MM.1S (cell line): ENCODE measurements around the gene ALG11.

ENCODE experiments used
- DNase-seq: peaks from one replicate; pipeline ENCODE4 v3.0.0-alpha.2; 2015
- H2AFZ ChIP-seq: fragments of 300-600 bp; sonication (generic); 2 replicates; pipeline ENCODE4 v1.6.0; 2016; ENCODE audit warnings: antibody characterized with exemption, low read length
- H3F3A ChIP-seq: fragments of 300-600 bp; sonication (generic); 2 replicates; pipeline ENCODE4 v1.6.1; 2016; ENCODE audit warnings: mild to moderate bottlenecking, antibody characterized with exemption, low read length, moderate library complexity, mixed read lengths; ENCODE audit not compliant: insufficient read depth
- H3K27ac ChIP-seq: fragments of 300-600 bp; sonication (generic); 2 replicates; pipeline ENCODE4 v1.5.1; 2016; ENCODE audit warnings: mild to moderate bottlenecking, low read length
- H3K27me3 ChIP-seq: fragments of 300-600 bp; sonication (generic); replicated peaks from 2 replicates; pipeline ENCODE4 v1.6.0; 2016; ENCODE audit warnings: low read length; ENCODE audit not compliant: insufficient read depth
- H3K36me3 ChIP-seq: fragments of 300-600 bp; sonication (generic); replicated peaks from 2 replicates; pipeline ENCODE4 v1.6.1; 2016; ENCODE audit warnings: mild to moderate bottlenecking, low read length, mixed read lengths; ENCODE audit not compliant: insufficient read depth
- H3K4me1 ChIP-seq: fragments of 300-600 bp; sonication (generic); 2 replicates; pipeline ENCODE4 v1.6.1; 2016; ENCODE audit warnings: low read length, mixed read lengths
- H3K4me2 ChIP-seq: fragments of 300-600 bp; sonication (generic); 2 replicates; pipeline ENCODE4 v1.6.0; 2016; ENCODE audit warnings: low read depth, low read length
- H3K4me3 ChIP-seq: fragments of 300-600 bp; sonication (generic); 2 replicates; pipeline ENCODE4 v1.5.1; 2016; ENCODE audit warnings: low read length, mixed read lengths
- H3K79me2 ChIP-seq: fragments of 300-600 bp; sonication (generic); 2 replicates; pipeline ENCODE4 v1.6.1; 2016; ENCODE audit warnings: mixed run types, low read length, mixed read lengths
- H3K9ac ChIP-seq: fragments of 300-600 bp; sonication (generic); 2 replicates; pipeline ENCODE4 v1.6.1; 2016; ENCODE audit warnings: low read length, mixed read lengths
- H3K9me2 ChIP-seq: fragments of 300-600 bp; sonication (generic); replicated peaks from 2 replicates; pipeline ENCODE4 v1.6.1; 2016; ENCODE audit warnings: mild to moderate bottlenecking, low read length, mixed read lengths; ENCODE audit not compliant: insufficient read depth
- H3K9me3 ChIP-seq: fragments of 300-600 bp; sonication (generic); replicated peaks from 2 replicates; pipeline ENCODE4 v1.6.1; 2016; ENCODE audit warnings: mild to moderate bottlenecking, low read length, mixed read lengths; ENCODE audit not compliant: insufficient read depth
- H4K20me1 ChIP-seq: fragments of 300-600 bp; sonication (generic); 2 replicates; pipeline ENCODE4 v1.6.1; 2016; ENCODE audit warnings: mild to moderate bottlenecking, low read length, moderate library complexity, mixed read lengths; ENCODE audit not compliant: insufficient read depth
- CTCF ChIP-seq: fragments of 300-600 bp; sonication (generic); IDR thresholded peaks from 2 replicates; pipeline ENCODE4 v1.5.1; 2016; ENCODE audit warnings: antibody characterized with exemption, low read length, mixed read lengths
- EZH2 ChIP-seq: fragments of 300-600 bp; sonication (generic); optimal IDR thresholded peaks from 2 replicates; pipeline ENCODE3; 2017; ENCODE audit warnings: low read depth, mild to moderate bottlenecking, antibody characterized with exemption, low read length, mixed read lengths
- EZH2phosphoT487 ChIP-seq: fragments of 300-600 bp; sonication (generic); IDR thresholded peaks from 2 replicates; pipeline ENCODE4 v1.6.1; 2018; ENCODE audit warnings: antibody characterized with exemption, low read length

The ALG11 gene

GRCh38 chr13:52011632-52012511 is at the start of gene ALG11:
TSS of gene ALG11 (plus strand) at chr13:52012398. CDS start at chr13:52012419, 21 bp downstream.
- H3K27ac ChIP-seq, result no peak within 1 kb of the TSS

GRCh38 chr13:51966186-51966585 is 46.0 kb upstream of the ALG11 start:
- H3K27me3 ChIP-seq, result no peaks in the 10 kb centered on the region
- TF ChIP-seq EZH2phosphoT487, result no peak
- no peak for TF ChIP-seq EZH2
- TF ChIP-seq CTCF, result no peak
- no peaks in the 10 kb centered on the region for H3F3A ChIP-seq
- no peak for DNase-seq
- no peaks in the 10 kb centered on the region for H3K36me3 ChIP-seq
- H3K9me3 ChIP-seq, result no peaks in the 10 kb centered on the region
- no peaks in the 10 kb centered on the region for H3K9me2 ChIP-seq
- H2AFZ ChIP-seq, result no peak overlapping the region
- H3K79me2 ChIP-seq, result no peaks in the 10 kb centered on the region
- H3K9ac ChIP-seq, result no peak overlapping the region
- no peak overlapping the region for H3K27ac ChIP-seq
- no peaks in the 10 kb centered on the region for H3K4me1 ChIP-seq
- no peak overlapping the region for H3K4me3 ChIP-seq
- no peak overlapping the region for H3K4me2 ChIP-seq
- H4K20me1 ChIP-seq, result no peaks in the 10 kb centered on the region

More at GRCh38 chr13:52011632-52012511, at the start of gene ALG11:
- Histone ChIP-seq H3K4me3 (peak within 1 kb of the TSS; percentile 79), H3K4me2 (peak within 1 kb of the TSS; percentile 74), H3K4me1 (no peaks in the 10 kb centered on the region), H4K20me1 (no peaks in the 10 kb centered on the region), H3K36me3 (no peaks in the 10 kb centered on the region), H2AFZ (peak within 1 kb of the TSS; percentile 61), H3K9me2 (no peaks in the 10 kb centered on the region), H3K27me3 (peaks cover 4% of the 10 kb centered on the region; the same call in 1 of the 2 replicates), H3K9me3 (no peaks in the 10 kb centered on the region), H3F3A (no peaks in the 10 kb centered on the region), H3K79me2 (peaks cover 16% of the 10 kb centered on the region), H3K9ac (peak within 1 kb of the TSS; percentile 72)
- TF ChIP-seq CTCF, result no peak
- no peak for TF ChIP-seq EZH2phosphoT487
- TF ChIP-seq EZH2, result no peak
- DNase-seq, result peak; percentile 94

DNA sequence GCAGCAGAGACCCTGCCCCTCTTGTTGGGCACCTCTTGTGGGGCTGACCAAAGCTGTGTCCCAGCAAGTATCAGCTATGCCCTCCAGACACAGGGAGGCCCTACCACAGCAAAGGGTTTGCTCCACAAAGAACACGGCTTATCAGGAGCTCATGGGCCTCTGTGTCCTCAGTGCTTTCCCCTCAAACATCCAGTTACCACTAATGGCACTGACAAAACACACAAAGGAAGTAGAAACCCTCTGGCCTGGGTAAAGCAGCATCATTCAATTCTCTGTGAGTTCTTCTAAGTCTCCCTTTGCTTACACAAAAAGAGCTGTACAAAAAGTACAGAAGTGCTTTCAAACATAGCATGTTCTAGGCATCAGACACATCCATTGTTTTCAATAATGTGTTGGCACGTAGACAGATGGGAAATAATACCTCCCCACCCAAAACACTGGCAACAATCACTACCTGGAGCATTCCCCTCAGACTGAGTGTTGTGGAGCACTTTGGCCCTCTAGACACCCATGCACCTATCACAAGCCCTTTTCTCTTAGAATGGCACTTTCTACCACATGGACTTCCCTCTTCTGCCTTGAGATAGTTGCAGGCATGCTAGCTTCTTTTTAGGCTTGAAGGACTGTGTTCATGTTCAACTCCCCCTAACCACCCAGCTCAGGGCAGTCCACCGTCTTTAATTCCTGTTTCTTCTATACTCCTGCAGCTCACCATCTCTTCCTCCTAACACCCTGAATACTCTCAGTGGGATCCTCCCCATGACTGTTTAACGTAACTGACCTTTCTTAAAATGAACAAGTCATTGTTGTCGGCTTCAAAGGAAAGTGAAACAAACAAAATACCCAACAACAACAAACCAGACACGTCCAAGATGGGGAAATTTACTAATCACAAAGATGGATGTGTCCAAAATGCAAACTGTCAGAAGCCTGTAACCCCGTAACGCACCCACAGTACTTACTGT is 44.4 kb upstream of the ALG11 start:
- Histone ChIP-seq H3F3A (no peaks in the 10 kb centered on the region), H3K9me2 (no peaks in the 10 kb centered on the region), H3K4me2 (no peak overlapping the region), H3K36me3 (no peaks in the 10 kb centered on the region), H3K4me3 (no peak overlapping the region), H3K27me3 (no peaks in the 10 kb centered on the region), H3K27ac (no peak overlapping the region), H3K79me2 (no peaks in the 10 kb centered on the region), H2AFZ (no peak overlapping the region), H3K9ac (no peak overlapping the region), H4K20me1 (no peaks in the 10 kb centered on the region), H3K9me3 (no peaks in the 10 kb centered on the region), H3K4me1 (no peaks in the 10 kb centered on the region)
- DNase-seq, result no peak
- no peak for TF ChIP-seq EZH2
- TF ChIP-seq CTCF, result no peak
- TF ChIP-seq EZH2phosphoT487, result no peak
